Activated T-cell treated with anti-CD3 and anti-CD28 coated beads, Interleukin-2, amount 50 U/mL, for 48 hours (primary cell): ENCODE data around the gene PCIF1.
"Not testable (repeated sequence)": the region's sequence is repeated elsewhere in the genome, so short reads cannot be mapped to it uniquely, and the experiment has no call there.

Experiments used
- DNase-seq, 2 experiments: peaks; one replicate each; pipeline ENCODE4 v3.0.0-alpha.2; 2020

Gene PCIF1

DNA sequence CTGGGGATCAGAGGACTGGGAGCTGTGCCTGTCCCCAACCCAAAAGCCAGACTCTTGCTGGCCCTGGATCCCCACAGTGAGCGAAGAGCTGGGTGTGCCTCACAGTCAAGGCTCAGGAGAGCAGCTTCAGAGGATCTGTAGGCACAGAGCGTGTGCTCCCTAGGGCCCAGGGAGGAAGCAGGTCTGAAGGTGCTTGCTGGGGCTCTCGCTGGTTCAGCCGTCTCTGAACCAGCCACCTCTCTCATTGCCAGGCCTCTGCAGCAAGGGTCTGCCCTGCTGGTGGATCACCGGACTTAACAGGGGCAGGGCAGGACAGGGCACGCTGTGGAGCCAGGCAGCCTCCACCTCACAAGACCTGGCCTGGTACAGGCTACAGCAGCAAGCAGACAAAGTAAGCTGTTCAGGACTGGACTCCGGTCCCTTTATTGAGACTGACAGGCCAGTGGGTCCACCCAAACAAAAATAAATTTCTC lies 13.8 kb downstream of the PCIF1 start:
- no peak for DNase-seq

DNA sequence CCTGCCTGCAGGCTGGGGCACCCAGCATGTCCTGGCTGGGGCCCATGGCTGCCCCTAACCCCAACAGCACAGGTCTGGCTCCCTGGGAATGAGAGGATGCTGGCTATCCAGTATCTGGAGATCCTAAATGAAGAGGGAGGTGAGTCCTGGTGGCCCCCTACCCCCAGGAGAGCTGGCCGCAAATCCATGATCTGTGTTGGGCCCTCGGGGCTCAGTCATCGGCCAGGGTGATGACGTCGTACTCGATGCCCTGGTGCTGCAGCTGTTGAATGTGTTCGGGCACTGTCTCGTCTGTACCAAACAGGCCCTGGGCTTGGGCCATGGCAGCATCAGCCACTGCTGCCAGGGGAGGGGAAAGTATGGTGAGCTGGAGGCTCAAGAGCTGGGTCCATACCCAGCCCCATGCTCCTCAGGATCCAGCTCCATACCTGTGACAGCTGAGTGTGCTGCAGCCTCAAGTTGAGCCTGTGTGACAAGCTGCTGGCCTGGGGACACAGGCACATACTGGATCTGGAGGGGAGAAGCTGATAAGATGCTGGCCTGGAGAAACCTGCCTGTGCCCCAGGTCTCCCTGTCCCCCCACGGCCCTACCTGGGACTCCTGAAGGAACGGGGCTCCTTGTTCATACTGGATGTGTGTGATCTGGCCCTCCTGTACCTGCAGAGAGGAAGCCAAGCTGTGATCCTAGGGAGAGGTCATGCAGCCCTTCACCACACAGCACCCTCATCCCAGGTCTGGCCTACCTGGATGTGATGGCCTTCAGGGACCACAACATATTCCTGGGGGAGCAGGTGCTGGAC lies 14.5 kb downstream of the PCIF1 start:
- DNase-seq = no peak

DNA sequence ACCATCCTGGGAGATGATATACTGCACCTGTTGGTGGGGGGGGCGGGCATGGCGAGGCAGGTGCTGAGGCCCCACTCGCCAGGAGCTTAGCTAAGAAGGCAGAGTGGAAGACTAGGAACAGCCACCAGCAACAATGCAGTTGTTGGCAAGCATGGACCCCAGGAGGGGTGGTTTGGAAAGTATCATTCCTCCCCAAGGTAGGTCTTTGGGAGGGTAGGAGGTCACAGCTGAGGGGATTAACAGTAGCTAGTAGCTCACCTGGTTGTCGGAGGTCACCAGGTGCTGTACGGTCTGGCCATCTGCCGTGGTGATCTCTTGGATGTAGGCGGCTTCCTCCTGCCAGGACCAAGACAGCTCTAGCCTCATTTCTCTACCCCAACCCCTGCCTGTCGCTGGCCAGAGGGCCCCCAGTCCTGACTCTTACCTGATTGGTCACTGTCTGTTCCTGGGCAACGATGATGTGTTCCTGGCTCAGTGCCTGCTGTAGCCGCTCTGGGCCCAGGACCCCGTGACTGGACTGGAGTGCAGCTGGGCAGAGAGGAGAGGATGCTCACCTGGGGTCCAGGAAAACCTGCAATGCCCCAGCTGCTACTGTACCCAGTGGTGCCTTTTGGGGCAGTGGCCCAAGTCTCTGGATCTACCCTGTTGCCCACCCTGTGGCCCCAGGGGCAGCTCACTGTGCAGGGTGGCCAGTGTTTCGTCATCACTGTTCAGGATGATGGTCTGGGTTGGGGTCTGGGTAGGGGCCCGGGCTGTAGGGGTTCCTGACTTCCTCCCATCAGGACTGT lies 15.3 kb downstream of the PCIF1 start:
- DNase-seq = no peak

DNA sequence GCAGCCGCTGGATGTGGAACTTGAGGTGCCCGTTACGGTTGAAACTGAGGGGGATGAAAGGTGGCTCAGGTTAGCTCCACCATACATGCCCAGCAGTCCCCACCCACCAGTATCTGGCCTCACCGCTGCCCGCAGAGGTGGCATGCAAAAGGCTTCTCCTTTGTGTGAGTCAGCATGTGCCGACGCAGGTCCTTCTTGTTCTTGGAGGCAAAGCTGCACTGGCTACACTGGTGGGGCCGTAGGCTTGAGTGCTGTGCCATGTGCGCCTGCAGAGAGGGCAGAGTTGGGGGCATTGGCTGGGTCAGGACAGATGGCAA lies 15.8 kb downstream of the PCIF1 start:
- no peak for DNase-seq

DNA sequence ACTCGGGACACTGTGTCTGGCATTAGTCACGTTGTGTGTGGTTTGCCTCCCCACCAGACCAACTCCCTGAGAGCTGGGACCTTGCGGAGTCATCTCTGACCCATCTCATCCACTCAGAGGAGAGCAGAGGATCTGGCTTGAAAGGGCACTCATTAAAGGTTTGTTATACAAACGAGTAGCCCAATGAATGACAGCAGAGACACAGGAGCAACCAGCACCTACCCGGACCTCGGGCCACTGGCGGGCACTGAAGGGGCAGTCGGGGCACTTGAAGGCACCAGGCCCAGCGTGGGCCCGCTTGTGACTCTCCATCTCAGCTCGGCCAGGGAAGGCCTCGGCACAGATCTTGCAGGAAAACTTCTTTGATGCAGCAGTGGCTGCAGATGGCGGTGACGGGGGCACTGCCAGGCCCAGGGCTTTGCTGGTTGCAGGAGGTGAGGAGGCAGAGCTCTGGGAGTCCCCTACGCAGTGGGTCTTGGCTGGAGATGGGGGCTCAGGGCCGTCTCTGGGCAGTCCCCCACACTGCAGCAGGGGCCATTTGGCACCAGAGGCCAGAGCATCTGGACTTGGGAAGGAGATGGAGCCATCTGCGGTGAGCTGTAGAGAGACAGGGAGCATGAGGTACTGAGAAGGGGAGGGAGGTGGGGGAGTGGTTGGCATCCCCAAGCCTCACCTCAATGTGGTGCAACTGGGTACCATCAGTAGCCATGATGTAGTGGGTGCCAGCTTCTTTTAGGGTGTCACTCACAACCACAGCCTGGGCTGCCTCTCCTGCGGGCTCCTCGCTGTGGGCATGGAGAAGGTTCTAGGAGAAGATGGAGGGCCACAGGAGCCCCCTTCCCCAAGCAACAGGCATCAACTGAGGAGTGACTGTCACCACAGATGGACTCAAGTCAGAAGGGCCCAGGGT lies 17.7 kb downstream of the PCIF1 start:
- no peak for DNase-seq

DNA sequence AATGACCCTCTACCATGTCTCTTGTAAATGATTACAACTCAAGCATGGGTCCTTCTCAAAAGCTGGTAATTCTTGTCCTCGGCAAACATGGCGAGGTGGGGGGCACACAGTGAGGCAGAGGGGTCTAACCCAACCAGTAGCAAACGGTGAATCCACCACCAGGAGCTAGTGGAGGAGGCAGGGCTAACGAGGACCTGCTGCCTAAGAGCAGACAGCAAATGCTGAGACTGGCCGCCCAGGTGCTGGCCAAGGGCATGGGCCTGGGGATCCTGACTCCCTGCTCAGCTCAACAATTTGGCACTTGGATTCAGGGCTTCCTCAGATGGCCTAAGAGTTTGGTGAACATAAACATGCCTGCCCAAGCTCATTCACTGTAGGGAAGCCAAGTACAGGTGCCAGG lies 18.4 kb downstream of the PCIF1 start:
- no peak for DNase-seq

DNA sequence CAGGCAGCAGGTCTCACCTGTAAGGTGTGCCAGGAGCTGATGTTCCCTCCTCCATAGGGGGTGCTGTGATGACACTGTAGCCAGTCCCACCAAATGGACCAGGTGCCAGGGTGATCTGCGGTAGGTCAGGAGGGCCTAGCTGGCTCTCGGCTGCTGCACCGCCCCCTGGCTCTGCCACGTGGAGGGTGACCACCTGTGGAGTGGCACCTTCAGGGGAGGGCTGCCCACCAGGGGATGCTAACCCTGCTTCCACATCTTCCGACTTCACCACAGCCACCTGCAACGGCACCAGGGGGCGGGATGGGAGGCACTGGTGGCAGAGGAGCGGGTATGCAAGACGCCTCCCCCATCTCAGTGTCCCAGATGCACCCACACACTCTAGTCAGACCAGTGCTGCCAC lies 19.2 kb downstream of the PCIF1 start:
- DNase-seq = no peak

DNA sequence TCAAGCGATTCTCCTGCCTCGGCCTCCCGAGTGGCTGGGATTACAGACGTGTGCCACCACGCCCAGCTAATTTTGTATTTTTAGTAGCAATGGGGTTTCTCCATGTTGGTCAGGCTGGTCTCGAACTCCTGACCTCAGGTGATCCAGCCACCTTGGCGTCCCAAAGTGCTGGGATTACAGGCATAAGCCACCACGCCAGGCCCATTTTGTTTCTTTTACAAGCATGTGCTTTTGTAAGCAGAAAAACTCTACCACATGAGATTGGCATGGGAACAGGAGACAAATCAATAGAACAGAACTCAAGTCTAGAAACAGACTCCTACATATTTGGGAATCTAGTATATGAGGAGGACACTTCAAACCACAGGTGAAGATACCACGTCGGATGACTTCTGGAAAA lies 21.8 kb downstream of the PCIF1 start:
- DNase-seq = not testable (repeated sequence)

DNA sequence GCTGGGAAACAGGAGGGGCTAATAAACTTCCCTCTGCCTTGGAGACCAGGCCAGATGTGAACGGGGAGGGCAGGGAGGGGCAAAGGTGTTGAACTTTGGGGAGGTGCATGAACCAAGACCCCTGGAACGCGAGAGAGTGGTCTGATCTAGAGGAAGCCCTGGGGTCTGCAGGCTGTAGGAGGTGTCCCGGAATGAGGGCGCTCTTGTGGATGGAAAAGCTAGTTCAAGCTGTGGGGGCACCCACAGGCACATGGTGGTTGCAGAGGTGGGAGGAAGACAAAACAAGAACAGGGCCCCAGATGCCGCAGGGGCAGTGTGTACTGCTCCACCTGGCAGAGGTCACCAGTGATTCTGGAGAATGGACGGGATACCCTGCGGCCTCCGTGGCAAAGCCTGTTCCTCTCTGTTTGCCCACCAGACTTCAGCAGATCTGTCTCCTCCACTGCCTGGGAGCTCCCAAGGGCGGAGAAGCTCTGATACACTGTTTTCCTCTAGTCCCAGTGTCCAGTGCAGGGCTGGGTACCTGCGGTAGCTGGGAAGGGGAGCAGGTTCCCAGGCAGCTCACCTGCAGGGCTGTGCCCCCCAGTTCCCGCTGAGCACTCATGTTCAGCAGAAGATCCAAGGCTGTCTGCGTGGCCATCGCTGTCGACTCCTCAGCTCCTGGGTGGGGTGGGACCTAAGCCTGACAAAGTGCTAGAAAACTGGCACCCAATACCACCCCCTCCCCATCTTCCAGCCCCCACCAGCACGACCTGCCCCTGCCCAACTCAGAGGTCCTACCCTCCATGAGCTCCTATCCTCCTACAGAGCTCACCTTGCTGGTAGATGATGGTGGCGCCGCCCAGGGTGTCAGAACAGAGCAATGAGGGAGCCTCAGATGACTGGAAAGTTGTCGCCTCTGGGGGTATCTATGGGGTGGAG lies 22.8 kb downstream of the PCIF1 start:
- DNase-seq = no peak

DNA sequence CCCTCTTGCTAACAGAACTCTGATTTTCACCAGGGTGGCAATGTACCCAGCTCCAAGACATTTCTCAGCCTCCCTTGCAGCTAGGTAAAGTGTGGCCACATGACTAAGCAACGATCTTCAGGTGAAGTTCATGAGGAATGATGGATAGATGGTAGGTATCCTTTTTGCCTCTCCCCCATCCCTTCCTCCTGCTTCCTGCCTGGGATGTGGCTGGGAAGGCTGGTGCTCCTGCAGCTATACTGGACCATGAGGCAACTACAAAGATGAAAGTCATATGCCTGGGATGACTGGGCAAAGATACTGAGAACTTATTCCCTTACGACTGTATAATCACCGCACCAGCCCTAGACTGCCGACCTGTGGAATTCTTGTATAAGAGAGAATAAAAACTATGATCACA lies 24.1 kb downstream of the PCIF1 start:
- DNase-seq = no peak

DNA sequence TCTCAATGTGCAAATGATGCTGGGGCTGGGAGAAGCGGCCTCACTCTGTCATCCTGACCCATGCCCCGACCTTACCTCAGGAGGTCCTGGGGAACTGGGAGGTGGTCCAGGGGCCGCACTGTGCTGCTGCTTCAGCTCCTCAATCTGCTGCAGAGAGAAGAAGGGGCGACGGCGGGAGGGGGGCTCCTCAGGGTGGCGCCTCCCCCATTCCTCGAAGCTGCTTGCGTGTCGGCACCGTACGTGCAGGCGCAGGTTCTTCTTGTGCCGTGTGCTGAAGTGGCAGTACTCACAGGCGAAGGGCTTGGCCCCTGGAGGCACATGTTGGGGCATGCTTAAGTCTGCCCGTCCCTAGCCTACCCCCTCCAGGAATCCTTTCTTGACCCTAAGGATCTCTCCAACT lies 24.6 kb downstream of the PCIF1 start:
- DNase-seq = no peak

DNA sequence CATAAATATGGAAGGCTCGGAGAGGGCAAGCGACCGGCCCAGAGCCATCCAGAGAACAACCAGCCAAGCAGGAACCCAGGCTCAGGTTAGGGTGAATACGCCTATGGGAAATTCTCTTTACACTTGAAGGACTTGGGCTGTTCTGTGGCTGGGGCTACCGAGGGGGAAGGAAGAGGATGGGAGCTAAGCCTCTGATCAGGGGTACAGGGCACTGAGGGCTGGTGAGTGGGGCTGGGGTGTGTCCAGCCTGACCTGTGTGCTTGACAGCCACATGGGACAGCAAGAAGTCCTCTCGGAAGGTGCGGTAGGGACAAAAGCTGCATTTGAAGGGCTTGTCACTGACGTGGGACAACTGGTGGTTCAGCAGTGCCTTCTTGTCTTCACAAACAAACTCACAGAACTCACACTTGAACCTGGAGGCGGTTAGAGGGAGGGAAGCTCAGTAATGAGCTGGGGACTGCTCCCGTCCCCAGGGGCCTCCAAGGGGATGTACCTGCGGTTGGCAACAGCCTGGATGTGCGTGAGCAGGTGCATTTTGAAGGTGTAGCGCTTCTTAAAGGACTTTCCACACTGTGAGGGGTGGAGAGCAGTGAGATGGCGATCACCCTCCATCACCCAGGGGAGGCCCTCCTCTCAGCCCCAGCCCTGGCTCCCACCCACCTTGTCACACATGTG lies 25.6 kb downstream of the PCIF1 start:
- no peak for DNase-seq

DNA sequence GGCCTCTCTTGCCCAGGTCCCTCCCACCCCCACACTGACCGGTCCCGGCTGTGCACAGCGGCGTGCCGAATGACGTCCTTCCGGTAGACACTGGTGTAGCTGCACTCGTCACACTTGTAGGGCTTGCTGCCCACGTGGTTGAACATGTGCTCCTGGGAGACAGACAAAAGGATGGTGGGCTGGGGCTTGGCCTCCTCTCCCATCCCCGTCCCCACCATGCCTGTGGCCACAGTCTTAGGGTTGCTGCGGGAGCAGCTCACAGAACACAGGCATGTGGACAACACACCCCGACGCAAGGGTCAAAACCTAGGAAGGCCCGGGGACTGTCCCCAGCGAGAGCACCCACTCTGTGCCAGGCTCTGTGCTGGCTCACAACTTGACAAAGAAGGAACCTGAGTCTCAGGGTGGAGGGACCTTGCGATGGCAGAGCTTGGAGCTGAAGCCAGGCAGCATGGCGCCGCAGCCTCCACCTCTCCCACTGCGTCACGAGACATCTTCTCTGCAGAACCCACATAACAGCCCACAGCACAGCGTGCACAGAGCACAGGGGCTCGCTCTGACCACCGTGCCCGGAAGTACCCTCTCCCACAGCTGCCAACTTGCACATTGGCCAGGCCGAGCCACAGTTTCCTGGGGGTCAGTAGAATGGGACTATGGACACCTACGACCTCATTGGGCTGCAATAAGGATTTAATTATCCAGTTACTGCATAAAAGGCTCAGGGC lies 27.7 kb downstream of the PCIF1 start:
- DNase-seq = no peak

DNA sequence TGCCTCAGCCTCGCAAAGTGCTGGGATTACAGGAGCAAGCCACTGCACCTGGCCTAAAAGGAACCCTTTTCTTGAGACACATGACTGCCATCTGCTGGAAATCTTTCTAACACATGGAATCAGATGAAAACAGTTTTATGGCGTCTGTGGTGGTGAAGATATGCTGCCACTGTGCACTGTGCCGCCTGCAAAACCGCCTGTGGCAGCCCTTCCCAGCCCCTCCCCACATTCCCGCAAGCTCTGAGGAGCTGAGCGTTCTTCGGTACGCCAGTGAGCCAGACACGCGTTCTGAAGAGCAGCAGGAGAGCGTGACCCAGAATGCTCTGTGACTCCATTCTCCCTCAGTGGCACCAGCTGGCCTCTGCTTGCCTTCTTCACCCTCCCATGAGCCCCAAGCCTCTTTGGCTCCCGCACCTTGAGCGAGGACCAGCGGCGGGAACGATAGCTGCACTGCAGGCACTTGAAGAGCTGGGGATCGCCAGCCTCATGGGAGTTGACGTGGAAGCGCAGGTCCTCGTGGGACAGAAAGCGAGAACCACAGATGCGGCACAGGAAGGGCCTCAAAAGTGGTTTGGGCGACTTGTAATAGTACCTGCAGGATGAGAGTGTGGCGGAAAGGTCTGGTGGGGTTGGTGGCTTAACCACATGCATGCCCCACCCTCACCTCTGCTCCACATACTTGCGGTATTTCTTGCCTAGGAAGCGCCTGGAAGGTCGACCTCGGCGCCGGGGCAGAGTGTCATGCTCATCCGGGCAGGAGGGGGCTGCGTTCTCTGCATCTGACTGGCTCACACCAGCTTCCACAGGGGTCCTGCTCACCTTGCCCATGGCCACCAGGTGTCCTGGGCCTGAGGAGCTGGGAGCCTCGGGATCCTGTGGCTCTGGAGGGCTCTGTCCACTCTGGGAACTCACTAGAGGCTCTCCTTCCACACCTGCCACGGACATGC lies 28.8 kb downstream of the PCIF1 start:
- no peak for DNase-seq

DNA sequence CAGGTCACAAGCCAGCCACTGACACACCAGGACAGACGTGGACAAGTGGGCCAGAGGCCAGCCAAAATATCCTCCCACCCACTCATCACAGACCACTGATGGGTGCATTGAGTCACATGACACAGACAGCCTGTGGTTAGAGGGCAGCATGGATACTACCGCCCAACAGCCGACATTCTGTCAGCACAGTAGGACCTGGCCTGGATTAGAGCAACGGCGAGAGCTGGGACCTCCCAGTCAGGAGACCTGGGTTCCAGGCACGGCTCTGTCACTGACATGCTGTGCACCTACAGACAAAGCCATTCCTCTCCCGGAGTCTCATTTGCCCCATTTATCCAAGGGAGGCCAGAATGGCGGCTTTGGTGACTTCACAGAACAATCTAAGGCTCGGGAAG lies 29.5 kb downstream of the PCIF1 start:
- no peak for DNase-seq

DNA sequence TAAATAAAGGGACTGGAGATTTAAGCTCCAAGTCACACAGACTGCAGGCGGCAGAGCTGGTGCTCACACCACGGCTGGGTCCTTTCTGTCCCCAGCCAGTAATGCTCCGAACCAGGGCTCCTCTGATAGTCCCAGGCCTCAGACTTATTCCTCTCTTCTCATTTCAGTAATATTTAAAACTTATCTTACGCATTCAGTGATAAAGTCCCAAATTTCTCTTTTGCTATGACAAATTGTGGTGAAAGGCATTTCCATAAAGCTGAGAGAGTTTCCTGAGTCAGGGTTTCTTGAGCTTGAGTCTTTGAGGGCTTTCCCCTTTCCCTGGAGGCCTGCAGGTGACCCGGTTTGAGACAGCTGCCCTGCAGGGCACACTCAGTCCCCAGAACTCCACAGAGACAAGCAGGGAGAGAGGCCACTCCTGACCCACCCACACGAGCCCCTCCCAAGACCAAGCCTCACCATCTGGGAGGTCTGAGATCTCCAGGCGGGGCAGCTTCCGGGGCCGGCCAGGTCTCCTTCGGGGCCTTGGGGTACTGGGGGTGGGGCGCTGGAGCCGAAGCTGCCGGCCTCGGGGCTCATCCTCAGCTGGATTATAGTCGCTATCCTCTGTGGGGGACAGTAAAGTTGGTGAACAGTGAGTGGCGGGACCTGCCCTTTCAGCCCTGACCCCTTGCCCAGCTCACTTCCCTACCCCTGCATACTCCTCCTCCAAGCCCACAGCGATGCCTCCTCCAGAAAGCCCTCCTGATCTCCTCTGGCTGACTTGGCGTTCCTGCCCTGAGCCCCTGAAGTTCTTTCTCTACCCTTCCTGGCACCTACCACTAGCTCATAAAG lies 30.9 kb downstream of the PCIF1 start:
- DNase-seq = no peak

DNA sequence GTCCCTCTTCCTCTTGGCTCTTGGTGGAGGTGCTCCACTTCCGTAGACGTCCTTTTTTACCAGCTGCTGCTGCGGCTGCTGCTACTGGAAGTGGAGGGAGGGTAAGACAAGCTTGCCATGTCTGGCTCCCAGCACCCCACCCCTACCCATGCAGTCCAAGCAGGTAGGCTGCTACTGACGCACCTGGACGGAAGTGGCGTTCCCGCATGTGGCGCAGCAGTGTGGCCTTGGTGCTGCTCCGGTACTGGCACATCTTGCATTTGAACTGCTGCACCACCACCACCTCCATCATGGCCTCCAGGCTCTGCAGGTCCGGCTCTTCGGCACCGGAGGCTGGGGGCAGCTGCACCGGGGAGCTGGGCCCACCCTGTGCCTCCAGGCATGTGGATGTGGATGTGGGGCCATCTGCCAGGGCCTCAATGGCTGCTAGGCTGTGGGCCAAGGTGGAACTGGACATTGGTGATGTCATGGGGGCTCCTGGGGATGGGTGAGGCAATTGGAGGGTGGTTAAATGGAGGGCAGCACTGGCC lies 33.1 kb downstream of the PCIF1 start:
- no peak for DNase-seq

DNA sequence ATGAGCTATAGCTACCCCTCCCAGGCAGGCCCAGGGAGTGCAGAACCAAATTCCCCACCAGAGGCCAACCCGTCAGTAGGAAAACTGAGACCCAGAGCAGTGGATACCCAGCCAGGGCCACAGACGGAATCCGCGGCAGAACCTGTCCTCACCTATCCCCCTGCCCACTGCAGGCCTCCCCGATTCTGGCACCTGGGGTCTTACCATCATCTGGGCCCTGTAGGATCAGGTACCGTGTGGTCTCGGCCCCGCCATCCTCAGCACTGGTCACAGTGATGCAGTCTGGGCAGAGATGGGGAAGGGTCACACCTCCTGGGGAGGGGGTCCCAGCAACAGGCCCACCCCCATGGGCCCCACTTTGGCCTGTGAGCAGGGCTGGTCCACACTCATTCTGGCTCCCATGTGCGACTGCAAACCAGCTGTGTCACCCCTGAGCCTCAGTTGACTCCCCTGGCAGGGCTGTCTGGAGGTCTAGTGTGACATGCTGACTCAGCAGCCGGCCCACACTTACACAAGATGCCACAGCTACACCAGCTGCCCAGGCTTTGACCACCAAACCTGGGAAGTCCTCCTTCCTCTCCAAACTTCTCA lies 33.7 kb downstream of the PCIF1 start:
- no peak for DNase-seq
